22Rv1 (cell line): ENCODE results near the gene CINP.
"Not testable (repeated sequence)": the region's sequence is repeated elsewhere in the genome, so short reads cannot be mapped to it uniquely, and the experiment has no call there.

Source experiments
- ZFX ChIP-seq: fragments of 450-650 bp; IDR thresholded peaks from 2 replicates; pipeline ENCODE4 v1.6.1; 2017; ENCODE audit warnings: antibody characterized with exemption, borderline replicate concordance
- TF ChIP-seq, protein P1 (sequence below): fragments of 450-650 bp; IDR thresholded peaks from 2 replicates; pipeline ENCODE4 v1.5.1; 2017; ENCODE audit warnings: mild to moderate bottlenecking

DNA sequence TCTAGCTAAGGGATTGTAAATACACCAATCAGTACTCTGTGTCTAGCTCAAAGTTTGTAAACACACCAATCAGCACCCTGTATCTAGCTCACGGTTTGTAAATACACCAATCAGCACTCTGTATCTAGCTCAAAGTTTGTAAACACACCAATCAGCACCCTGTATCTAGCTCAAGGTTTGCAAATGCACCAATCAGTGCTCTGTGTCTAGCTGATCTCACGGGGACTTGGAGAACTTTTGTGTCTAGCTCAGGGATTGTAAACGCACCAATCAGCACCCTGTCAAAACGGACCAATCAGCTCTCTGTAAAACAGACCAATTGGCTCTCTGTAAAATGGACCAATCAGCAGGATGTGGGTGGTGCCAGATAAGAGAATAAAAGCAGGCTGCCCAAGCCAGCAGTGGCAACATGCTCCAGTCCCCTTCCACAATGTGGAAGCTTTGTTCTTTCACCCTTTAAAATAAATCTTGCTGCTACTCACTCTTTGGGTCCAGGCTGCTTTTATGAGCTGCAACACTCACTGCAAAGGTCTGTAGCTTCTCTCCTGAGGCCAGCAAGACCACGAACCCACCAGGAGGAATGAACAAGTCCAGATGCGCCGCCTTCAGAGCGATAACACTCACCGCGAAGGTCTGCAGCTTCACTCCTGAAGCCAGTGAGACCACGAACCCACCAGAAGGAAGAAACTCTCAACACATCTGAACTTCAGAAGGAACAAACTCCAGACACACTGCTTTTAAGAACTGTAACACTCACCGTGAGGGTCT lies 64.2 kb downstream of the CINP start:
- TF ChIP-seq, protein P1, sequence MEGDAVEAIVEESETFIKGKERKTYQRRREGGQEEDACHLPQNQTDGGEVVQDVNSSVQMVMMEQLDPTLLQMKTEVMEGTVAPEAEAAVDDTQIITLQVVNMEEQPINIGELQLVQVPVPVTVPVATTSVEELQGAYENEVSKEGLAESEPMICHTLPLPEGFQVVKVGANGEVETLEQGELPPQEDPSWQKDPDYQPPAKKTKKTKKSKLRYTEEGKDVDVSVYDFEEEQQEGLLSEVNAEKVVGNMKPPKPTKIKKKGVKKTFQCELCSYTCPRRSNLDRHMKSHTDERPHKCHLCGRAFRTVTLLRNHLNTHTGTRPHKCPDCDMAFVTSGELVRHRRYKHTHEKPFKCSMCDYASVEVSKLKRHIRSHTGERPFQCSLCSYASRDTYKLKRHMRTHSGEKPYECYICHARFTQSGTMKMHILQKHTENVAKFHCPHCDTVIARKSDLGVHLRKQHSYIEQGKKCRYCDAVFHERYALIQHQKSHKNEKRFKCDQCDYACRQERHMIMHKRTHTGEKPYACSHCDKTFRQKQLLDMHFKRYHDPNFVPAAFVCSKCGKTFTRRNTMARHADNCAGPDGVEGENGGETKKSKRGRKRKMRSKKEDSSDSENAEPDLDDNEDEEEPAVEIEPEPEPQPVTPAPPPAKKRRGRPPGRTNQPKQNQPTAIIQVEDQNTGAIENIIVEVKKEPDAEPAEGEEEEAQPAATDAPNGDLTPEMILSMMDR, result not testable (repeated sequence)
- not testable (repeated sequence) for TF ChIP-seq ZFX
